Parathyroid adenoma (tissue), 2 donors: ENCODE data around the gene HMGCLL1.

ENCODE experiments used
- H2AFZ ChIP-seq: fragments of 300-600 bp; sonication (generic); one replicate; pipeline ENCODE4 v1.7.0; 2017; ENCODE audit warnings: antibody characterized with exemption, mild to moderate bottlenecking
- H3K27ac ChIP-seq: fragments of 300-600 bp; sonication (generic); one replicate; pipeline ENCODE4 v1.7.0; 2017
- H3K27me3 ChIP-seq: fragments of 300-600 bp; sonication (generic); one replicate; pipeline ENCODE4 v1.7.0; 2017; ENCODE audit warnings: low read length; ENCODE audit not compliant: control insufficient read depth, insufficient read depth
- H3K36me3 ChIP-seq: fragments of 300-600 bp; sonication (generic); one replicate; pipeline ENCODE4 v1.7.0; 2017; ENCODE audit warnings: low read length; ENCODE audit not compliant: control insufficient read depth, insufficient read depth
- H3K4me1 ChIP-seq: fragments of 300-600 bp; sonication (generic); one replicate; pipeline ENCODE4 v1.7.0; 2017; ENCODE audit warnings: control low read depth
- H3K4me2 ChIP-seq: fragments of 300-600 bp; sonication (generic); one replicate; pipeline ENCODE4 v1.7.0; 2017; ENCODE audit warnings: low read length
- H3K4me3 ChIP-seq: fragments of 300-600 bp; sonication (generic); one replicate; pipeline ENCODE4 v1.7.0; 2017; ENCODE audit warnings: low read depth, low read length
- H3K79me2 ChIP-seq: fragments of 300-600 bp; sonication (generic); one replicate; pipeline ENCODE4 v1.7.0; 2017; ENCODE audit warnings: control low read depth
- H3K9ac ChIP-seq: fragments of 300-600 bp; sonication (generic); one replicate; pipeline ENCODE4 v1.7.0; 2017; ENCODE audit warnings: mild to moderate bottlenecking
- H3K9me3 ChIP-seq: fragments of 300-600 bp; sonication (generic); one replicate; pipeline ENCODE4 v1.7.0; 2017; ENCODE audit warnings: low read length; ENCODE audit not compliant: control insufficient read depth
- TF ChIP-seq, protein P1 (sequence below): fragments of 300-600 bp; sonication (generic); IDR thresholded peaks from one replicate; pipeline ENCODE4 v1.7.0; 2017; ENCODE audit warnings: antibody characterized with exemption, mild to moderate bottlenecking
- donor health status: primary hyperparathyroidism.

Gene HMGCLL1

GRCh38 chr6:55536391-55536956 lies 42.5 kb downstream of the HMGCLL1 start:
- H3K4me2 ChIP-seq, result no peak overlapping the region
- TF ChIP-seq, protein P1, sequence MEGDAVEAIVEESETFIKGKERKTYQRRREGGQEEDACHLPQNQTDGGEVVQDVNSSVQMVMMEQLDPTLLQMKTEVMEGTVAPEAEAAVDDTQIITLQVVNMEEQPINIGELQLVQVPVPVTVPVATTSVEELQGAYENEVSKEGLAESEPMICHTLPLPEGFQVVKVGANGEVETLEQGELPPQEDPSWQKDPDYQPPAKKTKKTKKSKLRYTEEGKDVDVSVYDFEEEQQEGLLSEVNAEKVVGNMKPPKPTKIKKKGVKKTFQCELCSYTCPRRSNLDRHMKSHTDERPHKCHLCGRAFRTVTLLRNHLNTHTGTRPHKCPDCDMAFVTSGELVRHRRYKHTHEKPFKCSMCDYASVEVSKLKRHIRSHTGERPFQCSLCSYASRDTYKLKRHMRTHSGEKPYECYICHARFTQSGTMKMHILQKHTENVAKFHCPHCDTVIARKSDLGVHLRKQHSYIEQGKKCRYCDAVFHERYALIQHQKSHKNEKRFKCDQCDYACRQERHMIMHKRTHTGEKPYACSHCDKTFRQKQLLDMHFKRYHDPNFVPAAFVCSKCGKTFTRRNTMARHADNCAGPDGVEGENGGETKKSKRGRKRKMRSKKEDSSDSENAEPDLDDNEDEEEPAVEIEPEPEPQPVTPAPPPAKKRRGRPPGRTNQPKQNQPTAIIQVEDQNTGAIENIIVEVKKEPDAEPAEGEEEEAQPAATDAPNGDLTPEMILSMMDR, result no peak

GRCh38 chr6:55531496-55531895 lies 47.5 kb downstream of the HMGCLL1 start:
- TF ChIP-seq, protein P1, result no peak
- Histone ChIP-seq H3K4me2 (no peak overlapping the region), H3K27me3 (no peaks in the 10 kb centered on the region), H3K4me3 (no peak overlapping the region), H2AFZ (no peak overlapping the region), H3K4me1 (no peaks in the 10 kb centered on the region), H3K9ac (no peak overlapping the region), H3K27ac (no peak overlapping the region), H3K79me2 (no peaks in the 10 kb centered on the region), H3K36me3 (no peaks in the 10 kb centered on the region), H3K9me3 (no peaks in the 10 kb centered on the region)

More at GRCh38 chr6:55536391-55536956, 42.5 kb downstream of the HMGCLL1 start:
- H3K36me3 ChIP-seq, result no peaks in the 10 kb centered on the region
- no peak overlapping the region for H3K4me3 ChIP-seq
- H2AFZ ChIP-seq, result no peak overlapping the region
- no peaks in the 10 kb centered on the region for H3K27me3 ChIP-seq
- no peaks in the 10 kb centered on the region for H3K9me3 ChIP-seq
- H3K27ac ChIP-seq, result no peak overlapping the region
- no peaks in the 10 kb centered on the region for H3K79me2 ChIP-seq
- H3K4me1 ChIP-seq, result no peaks in the 10 kb centered on the region
- H3K9ac ChIP-seq, result no peak overlapping the region

DNA sequence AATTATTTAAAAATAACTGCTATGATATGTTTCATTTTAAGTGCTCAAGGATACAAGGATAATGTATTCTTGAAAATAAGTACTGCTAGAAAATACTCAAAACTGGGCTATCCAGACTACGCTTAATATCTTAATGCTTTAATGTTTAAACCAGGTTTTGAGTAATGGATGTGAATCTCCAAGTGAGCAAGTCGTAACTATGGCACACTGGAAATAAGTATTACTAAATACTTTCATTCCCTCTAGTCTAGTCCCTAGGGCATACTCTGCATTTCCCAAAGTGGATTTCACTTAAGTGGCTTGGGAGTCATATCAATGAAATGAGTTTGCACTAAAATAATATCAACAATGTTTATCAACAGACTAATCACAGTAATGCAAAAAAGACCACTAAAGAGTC lies 48.1 kb downstream of the HMGCLL1 start:
- Histone ChIP-seq H3K4me1 (no peaks in the 10 kb centered on the region), H2AFZ (no peak overlapping the region), H3K27me3 (no peaks in the 10 kb centered on the region), H3K4me2 (no peak overlapping the region), H3K9me3 (no peaks in the 10 kb centered on the region), H3K4me3 (no peak overlapping the region), H3K36me3 (no peaks in the 10 kb centered on the region), H3K9ac (no peak overlapping the region), H3K79me2 (no peaks in the 10 kb centered on the region), H3K27ac (no peak overlapping the region)
- TF ChIP-seq, protein P1, result no peak

GRCh38 chr6:55528624-55529023 lies 50.4 kb downstream of the HMGCLL1 start:
- Histone ChIP-seq H3K4me2 (no peak overlapping the region), H2AFZ (no peak overlapping the region), H3K27me3 (no peaks in the 10 kb centered on the region), H3K9ac (no peak overlapping the region), H3K36me3 (no peaks in the 10 kb centered on the region), H3K4me1 (no peaks in the 10 kb centered on the region), H3K4me3 (no peak overlapping the region), H3K79me2 (no peaks in the 10 kb centered on the region), H3K27ac (no peak overlapping the region), H3K9me3 (no peaks in the 10 kb centered on the region)
- TF ChIP-seq, protein P1, result no peak

DNA sequence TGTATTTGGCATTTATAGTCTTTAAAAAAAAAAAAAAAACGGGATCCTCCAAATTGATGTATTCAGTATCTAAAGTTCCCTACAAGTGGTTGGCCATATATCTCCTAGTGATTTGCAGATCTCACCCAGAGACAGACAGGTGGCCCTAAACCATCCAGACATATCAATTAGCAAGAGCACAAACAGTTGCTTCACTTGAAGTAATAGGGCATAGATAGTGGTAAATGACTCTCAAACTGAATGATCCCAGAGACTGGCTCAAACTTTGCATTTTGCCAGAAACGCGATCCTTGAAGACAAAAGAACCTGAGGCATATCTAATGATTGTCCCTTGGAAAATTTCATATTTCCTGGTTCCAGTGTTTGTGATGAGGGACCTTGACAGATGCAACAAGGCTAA lies 54.6 kb downstream of the HMGCLL1 start:
- Histone ChIP-seq H3K4me2 (no peak overlapping the region), H3K9me3 (no peaks in the 10 kb centered on the region), H2AFZ (no peak overlapping the region), H3K27me3 (no peaks in the 10 kb centered on the region), H3K27ac (no peak overlapping the region), H3K9ac (no peak overlapping the region), H3K4me1 (no peaks in the 10 kb centered on the region), H3K79me2 (no peaks in the 10 kb centered on the region), H3K4me3 (no peak overlapping the region), H3K36me3 (no peaks in the 10 kb centered on the region)
- TF ChIP-seq, protein P1, result no peak
